ENCODE results near the gene ETFBKMT.

Gene ETFBKMT

GRCh38 chr12:31641509-31642090 is 17.9 kb upstream of the ETFBKMT start:
- TF ChIP-seq CTCF (IDR thresholded peaks at IDR 0.05; ENCODE audit: insufficient read depth, missing control alignments) = no peak
- DNase-seq (ENCODE audit: insufficient read length, low spot score) (no peak), FAIRE-seq (no peak)

- FAIRE-seq (no peak), DNase-seq (ENCODE audit: insufficient read length, low spot score) (no peak)
- no peak for TF ChIP-seq CTCF (IDR thresholded peaks at IDR 0.05; ENCODE audit: insufficient read depth, missing control alignments)
Measured at GRCh38 chr12:31644536-31644935, 15.0 kb upstream of the ETFBKMT start.

GRCh38 chr12:31645924-31646323 is 13.6 kb upstream of the ETFBKMT start:
- TF ChIP-seq CTCF (IDR thresholded peaks at IDR 0.05; ENCODE audit: insufficient read depth, missing control alignments) = no peak
- FAIRE-seq (no peak), DNase-seq (ENCODE audit: insufficient read length, low spot score) (no peak)

- TF ChIP-seq CTCF (IDR thresholded peaks at IDR 0.05; ENCODE audit: insufficient read depth, missing control alignments) = no peak
- DNase-seq (ENCODE audit: insufficient read length, low spot score) (no peak), FAIRE-seq (no peak)
Measured at GRCh38 chr12:31647086-31647491, 12.4 kb upstream of the ETFBKMT start.

GRCh38 chr12:31650918-31651317 is 8.6 kb upstream of the ETFBKMT start:
- DNase-seq (ENCODE audit: insufficient read length, low spot score) = no peak
- FAIRE-seq = no peak
- TF ChIP-seq CTCF (IDR thresholded peaks at IDR 0.05; ENCODE audit: insufficient read depth, missing control alignments) = no peak

GRCh38 chr12:31651893-31652521 is 7.5 kb upstream of the ETFBKMT start:
- DNase-seq (ENCODE audit: insufficient read length, low spot score) (no peak), FAIRE-seq (peak; percentile 87)
- TF ChIP-seq CTCF (IDR thresholded peaks at IDR 0.05; ENCODE audit: insufficient read depth, missing control alignments) = no peak

GRCh38 chr12:31655208-31655607 is 4.3 kb upstream of the ETFBKMT start:
- FAIRE-seq (no peak), DNase-seq (ENCODE audit: insufficient read length, low spot score) (no peak)
- TF ChIP-seq CTCF (IDR thresholded peaks at IDR 0.05; ENCODE audit: insufficient read depth, missing control alignments) = no peak
